ENCODE data around the gene SMIM43.

SMIM43 gene

GRCh38 chr4:121777625-121778024 lies 12.7 kb upstream of the SMIM43 start:
- no peak for DNase-seq (ENCODE audit: low read depth in 1 of 2, low spot score in 1 of 2)
- H3K27me3 ChIP-seq (ENCODE audit: insufficient read depth, poor library complexity, severe bottlenecking): no peaks in the 10 kb centered on the region
- no peak for TF ChIP-seq SPI1 (IDR thresholded peaks at IDR 0.05; ENCODE audit: borderline replicate concordance, low read depth)
- TF ChIP-seq REST (IDR thresholded peaks at IDR 0.05; ENCODE audit: insufficient replicate concordance, low read depth): no peak
- no peak for TF ChIP-seq GABPA (IDR thresholded peaks at IDR 0.05; ENCODE audit: low read depth)
- no peak for TF ChIP-seq CTCF (IDR thresholded peaks at IDR 0.05; ENCODE audit: insufficient read depth, low read length)
- TF ChIP-seq POLR2AphosphoS5 (IDR thresholded peaks at IDR 0.05; ENCODE audit: low read depth): no peak

GRCh38 chr4:121776610-121777401 lies 11.8 kb upstream of the SMIM43 start:
- Histone ChIP-seq H3K27ac (replicated peaks) (no peak overlapping the region), H3K27me3 (ENCODE audit: insufficient read depth, poor library complexity, severe bottlenecking) (no peaks in the 10 kb centered on the region), H3K4me3 (replicated peaks; ENCODE audit: insufficient read depth, low read length) (no peak overlapping the region)
- TF ChIP-seq POLR2AphosphoS5 (IDR thresholded peaks at IDR 0.05; ENCODE audit: low read depth) (no peak), REST (IDR thresholded peaks at IDR 0.05; ENCODE audit: insufficient replicate concordance, low read depth) (no peak), GABPA (IDR thresholded peaks at IDR 0.05; ENCODE audit: low read depth) (no peak), CTCF (IDR thresholded peaks at IDR 0.05; ENCODE audit: insufficient read depth, low read length) (no peak), SPI1 (IDR thresholded peaks at IDR 0.05; ENCODE audit: borderline replicate concordance, low read depth) (no peak)
- DNase-seq (ENCODE audit: low read depth in 1 of 2, low spot score in 1 of 2): no peak

More at GRCh38 chr4:121777625-121778024, 12.7 kb upstream of the SMIM43 start:
- Histone ChIP-seq H3K4me3 (replicated peaks; ENCODE audit: insufficient read depth, low read length) (no peak overlapping the region), H3K27ac (replicated peaks) (no peak overlapping the region)

- Histone ChIP-seq H3K27ac (replicated peaks) (no peak overlapping the region), H3K4me3 (replicated peaks; ENCODE audit: insufficient read depth, low read length) (no peak overlapping the region), H3K27me3 (ENCODE audit: insufficient read depth, poor library complexity, severe bottlenecking) (no peaks in the 10 kb centered on the region)
- DNase-seq (ENCODE audit: low read depth in 1 of 2, low spot score in 1 of 2): no peak
- no peak for TF ChIP-seq SPI1 (IDR thresholded peaks at IDR 0.05; ENCODE audit: borderline replicate concordance, low read depth)
- TF ChIP-seq GABPA (IDR thresholded peaks at IDR 0.05; ENCODE audit: low read depth): no peak
- TF ChIP-seq REST (IDR thresholded peaks at IDR 0.05; ENCODE audit: insufficient replicate concordance, low read depth): no peak
- no peak for TF ChIP-seq CTCF (IDR thresholded peaks at IDR 0.05; ENCODE audit: insufficient read depth, low read length)
- no peak for TF ChIP-seq POLR2AphosphoS5 (IDR thresholded peaks at IDR 0.05; ENCODE audit: low read depth)
Observed at GRCh38 chr4:121773883-121774282, 8.9 kb upstream of the SMIM43 start.

Measured in HL-60 (cell line).